HK-2 (cell line): Measurements from ENCODE around the gene C5orf63.
"Not testable (repeated sequence)": the region's sequence is repeated elsewhere in the genome, so short reads cannot be mapped to it uniquely, and the experiment has no call there.

Experiments used
- DNase-seq: peaks from one replicate; pipeline ENCODE4 v3.0.0-alpha.2; 2018; ENCODE audit not compliant: unreplicated experiment

C5orf63 gene

DNA sequence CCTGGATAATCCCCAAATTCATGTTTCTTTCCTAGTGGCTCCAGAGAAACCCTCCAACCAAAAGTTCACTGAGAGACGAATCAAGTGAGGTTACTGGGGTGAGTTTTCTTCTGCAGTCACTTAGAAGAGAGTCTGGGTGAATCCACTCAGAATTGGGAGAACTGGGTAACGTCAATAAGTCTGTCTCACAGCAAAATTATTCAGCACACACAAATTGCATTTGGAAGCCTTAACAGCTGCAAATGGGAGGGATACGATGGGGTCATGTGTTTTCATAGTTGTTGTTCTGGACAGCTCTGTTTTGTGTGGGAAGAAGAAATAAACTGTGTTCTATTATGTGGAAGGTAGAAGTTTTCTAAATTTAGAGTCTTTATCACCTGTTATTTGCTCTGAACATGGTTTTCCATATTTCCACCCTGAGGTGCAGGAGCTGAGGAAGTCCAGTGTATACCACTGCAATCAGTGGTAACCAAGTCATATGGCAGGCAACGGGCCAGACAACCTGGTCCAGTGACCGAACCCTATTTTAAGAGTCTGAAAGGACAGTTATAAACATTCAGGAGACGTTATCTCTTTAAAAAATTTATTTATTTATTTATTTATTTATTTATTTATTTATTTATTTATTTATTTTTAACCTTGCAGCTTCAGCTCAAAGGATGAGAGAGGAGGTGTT is 64.9 kb downstream of the C5orf63 start:
- DNase-seq = no peak

DNA sequence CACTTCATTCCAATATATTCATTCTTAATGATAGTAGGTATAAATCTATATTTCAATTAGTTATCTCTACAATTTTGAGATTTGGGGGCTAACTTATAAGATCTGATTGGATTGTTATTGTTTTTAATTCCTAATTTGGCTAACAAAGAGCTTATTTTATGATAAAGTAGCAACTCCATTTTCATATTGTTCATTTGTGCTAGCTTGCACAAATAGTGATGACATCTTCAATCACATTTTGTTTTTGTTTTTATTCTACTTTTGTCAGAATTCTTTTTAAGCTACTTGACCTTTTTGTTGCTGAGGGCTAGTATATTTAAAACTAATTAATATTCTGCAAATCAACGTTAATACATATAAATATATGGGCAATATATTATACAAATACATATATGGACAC is 65.8 kb downstream of the C5orf63 start:
- DNase-seq = no peak

DNA sequence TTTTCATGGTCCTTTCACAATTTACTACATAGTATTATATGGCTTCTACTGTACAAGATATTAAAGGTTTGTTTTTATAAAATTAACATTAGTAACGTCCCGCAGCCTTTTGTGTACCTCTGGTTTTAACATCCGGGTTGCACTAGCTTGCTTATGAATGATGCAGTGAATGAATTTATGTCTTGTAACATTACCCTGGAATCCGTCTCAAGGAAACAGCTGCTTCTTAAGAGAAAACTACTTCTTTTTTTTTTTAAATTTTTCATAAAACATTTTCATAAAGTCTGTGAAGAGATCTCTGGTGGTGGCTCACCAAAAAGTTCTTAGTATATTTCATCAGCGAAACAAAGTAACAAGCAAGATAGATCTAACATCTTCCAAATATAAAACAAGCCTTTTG is 66.6 kb downstream of the C5orf63 start:
- no peak for DNase-seq

DNA sequence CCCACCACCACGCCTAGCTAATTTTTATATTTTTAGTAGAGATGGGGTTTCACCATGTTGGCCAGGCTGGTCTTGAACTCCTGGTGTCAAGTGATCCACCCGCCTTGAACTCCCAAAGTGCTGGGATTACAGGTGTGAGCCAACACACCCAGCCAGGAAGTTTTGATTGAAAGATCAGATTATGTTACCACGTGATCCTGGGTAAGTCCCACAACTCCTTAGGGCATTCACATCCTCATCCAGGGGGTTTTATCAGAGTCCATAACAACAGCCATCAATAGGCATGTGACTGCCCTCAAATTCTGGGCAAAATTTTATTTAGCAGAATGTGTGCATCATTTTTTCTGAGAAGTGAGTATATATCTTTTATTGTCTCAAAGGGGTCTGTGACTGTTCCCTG is 68.0 kb downstream of the C5orf63 start:
- not testable (repeated sequence) for DNase-seq

DNA sequence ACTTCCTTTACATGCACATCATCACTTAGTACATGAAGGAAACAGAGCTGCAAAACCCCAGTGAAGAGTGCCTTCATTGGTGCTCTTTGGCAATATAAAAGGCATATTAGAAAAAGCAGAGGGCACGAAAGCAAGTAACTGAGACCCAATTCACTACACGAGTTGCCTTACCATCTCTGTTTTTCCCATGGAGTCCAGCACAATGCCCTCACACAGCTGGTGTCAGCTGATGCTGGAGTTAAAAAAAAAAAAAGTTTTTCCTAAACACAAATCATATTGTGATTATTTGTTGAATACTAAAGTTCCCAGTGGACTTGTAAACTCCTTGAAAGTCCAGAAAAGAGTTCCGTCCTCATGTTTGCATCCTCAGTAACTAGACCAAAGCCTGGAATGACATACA is 68.6 kb downstream of the C5orf63 start:
- no peak for DNase-seq

DNA sequence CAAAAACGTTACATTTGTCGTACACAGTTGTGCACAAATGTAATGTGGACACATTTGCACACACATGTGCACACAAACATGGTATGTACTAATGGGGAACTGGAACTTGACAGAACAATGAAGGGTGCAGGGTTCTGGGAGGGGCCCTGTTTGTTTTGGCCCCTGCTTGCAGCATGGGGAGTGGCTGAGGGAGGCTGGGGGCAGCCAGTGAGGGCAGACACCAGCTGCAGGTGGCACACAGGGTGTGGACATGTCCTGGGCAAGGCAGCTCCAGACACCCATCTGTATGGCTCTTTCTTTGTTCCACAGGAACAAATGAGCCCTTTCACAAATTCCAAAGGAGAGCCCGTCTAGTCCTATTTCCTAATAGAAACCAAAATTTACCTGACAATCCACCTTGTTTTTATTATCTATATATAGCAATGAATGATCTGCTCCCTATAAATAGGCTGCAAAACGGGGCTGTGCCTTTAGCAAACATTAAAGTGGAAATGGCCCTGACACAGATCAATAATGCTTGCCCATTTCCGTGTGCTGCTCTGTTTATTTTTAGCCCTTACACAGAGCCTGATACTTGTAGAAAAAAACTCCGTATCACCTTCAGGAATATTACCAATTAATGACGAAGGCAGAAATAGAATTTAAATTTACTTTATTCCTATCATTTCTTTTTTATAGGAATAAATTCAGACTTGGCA is 69.4 kb downstream of the C5orf63 start:
- no peak for DNase-seq

DNA sequence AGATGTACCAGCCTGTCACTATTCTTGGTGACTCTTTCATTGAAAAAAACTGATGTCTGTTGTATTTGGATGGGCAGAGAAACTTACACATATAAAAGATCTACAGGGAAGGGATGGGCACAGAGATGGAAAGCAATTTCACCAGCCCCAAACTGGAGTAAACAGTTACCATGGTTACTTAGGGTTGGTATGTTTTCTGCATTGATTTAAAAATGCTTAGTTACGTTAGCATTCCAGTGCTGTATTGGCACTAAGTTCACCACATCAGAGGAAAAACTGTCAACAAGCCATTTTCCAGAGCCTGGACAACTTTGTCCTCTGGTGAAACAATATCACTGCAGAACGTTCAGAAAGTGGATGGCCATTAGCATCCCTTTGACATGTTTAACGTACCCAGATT is 70.9 kb downstream of the C5orf63 start:
- DNase-seq = peak; percentile 9

DNA sequence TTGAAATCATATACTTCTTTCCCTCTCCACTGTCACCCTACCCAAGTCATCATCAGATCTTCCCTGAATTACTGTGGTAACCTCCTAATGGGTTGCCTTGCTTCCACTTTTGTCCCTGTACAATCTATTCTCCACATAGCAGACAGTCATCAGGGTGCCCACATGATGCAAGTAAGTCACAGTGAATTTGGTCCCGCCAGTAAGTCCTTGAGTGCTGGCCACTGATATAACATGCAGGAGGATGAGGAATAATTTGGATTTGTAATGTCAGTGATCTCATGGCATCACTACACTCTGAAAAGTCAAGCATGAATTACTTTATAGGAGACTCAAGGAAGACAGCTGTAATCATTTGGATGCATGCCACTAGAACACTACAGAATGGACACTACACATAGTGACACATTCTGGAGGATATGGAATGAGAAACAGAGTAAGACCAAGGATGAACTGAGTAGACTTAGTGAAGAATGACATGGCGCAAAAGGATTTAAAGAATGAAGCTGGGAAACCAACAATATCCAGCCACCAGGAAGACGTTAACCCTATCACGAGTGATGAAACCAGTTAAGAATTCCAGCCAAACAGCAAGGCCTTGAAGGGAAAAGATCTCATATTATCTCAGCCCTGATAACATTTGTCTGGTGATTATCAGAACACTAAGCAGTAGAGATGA is 71.5 kb downstream of the C5orf63 start:
- peak; percentile 29 for DNase-seq
